Activated naive CD4-positive, alpha-beta T cell treated with anti-CD3 and anti-CD28 coated beads, Interleukin-2, amount 50 U/mL, for 24 hours (primary cell): ENCODE data around the gene SYT1.

Source experiments
- H3K27ac Mint-ChIP-seq: one replicate; pipeline ENCODE4 v1.8.0; 2021; ENCODE audit warnings: mild to moderate bottlenecking, mixed read lengths
- H3K27me3 Mint-ChIP-seq: one replicate; pipeline ENCODE4 v1.8.0; 2021; ENCODE audit warnings: mixed read lengths
- H3K36me3 Mint-ChIP-seq: one replicate; pipeline ENCODE4 v1.8.0; 2021; ENCODE audit warnings: mixed read lengths
- H3K4me1 Mint-ChIP-seq: one replicate; pipeline ENCODE4 v1.8.0; 2021; ENCODE audit warnings: mixed read lengths
- H3K4me3 Mint-ChIP-seq: one replicate; pipeline ENCODE4 v1.8.0; 2021; ENCODE audit warnings: mild to moderate bottlenecking, mixed read lengths
- H3K9me3 Mint-ChIP-seq: one replicate; pipeline ENCODE4 v1.8.0; 2021; ENCODE audit warnings: mixed read lengths

Gene SYT1

GRCh38 chr12:79108962-79109361 lies 244.4 kb downstream of the SYT1 start:
- Mint-ChIP-seq H3K27me3 (no peaks in the 10 kb centered on the region), H3K9me3 (peaks cover 9% of the 10 kb centered on the region), H3K36me3 (no peaks in the 10 kb centered on the region), H3K27ac (no peak overlapping the region), H3K4me1 (no peaks in the 10 kb centered on the region), H3K4me3 (no peak overlapping the region)

GRCh38 chr12:79114896-79115295 lies 250.3 kb downstream of the SYT1 start:
- H3K4me3 Mint-ChIP-seq = no peak overlapping the region
- no peaks in the 10 kb centered on the region for H3K4me1 Mint-ChIP-seq
- peaks cover 16% of the 10 kb centered on the region for H3K9me3 Mint-ChIP-seq
- no peak overlapping the region for H3K27ac Mint-ChIP-seq
- H3K27me3 Mint-ChIP-seq = no peaks in the 10 kb centered on the region
- H3K36me3 Mint-ChIP-seq = no peaks in the 10 kb centered on the region

GRCh38 chr12:79115743-79116142 lies 251.2 kb downstream of the SYT1 start:
- Mint-ChIP-seq H3K27ac (no peak overlapping the region), H3K36me3 (no peaks in the 10 kb centered on the region), H3K4me3 (no peak overlapping the region), H3K9me3 (peaks cover 16% of the 10 kb centered on the region), H3K4me1 (no peaks in the 10 kb centered on the region), H3K27me3 (no peaks in the 10 kb centered on the region)

GRCh38 chr12:79119796-79120195 lies 255.2 kb downstream of the SYT1 start:
- Mint-ChIP-seq H3K4me1 (no peaks in the 10 kb centered on the region), H3K27me3 (no peaks in the 10 kb centered on the region), H3K9me3 (peaks cover 12% of the 10 kb centered on the region), H3K27ac (no peak overlapping the region), H3K4me3 (no peak overlapping the region), H3K36me3 (no peaks in the 10 kb centered on the region)

GRCh38 chr12:79121486-79121885 lies 256.9 kb downstream of the SYT1 start:
- no peak overlapping the region for H3K27ac Mint-ChIP-seq
- no peaks in the 10 kb centered on the region for H3K27me3 Mint-ChIP-seq
- H3K4me3 Mint-ChIP-seq = no peak overlapping the region
- H3K36me3 Mint-ChIP-seq = no peaks in the 10 kb centered on the region
- no peaks in the 10 kb centered on the region for H3K4me1 Mint-ChIP-seq
- H3K9me3 Mint-ChIP-seq = peaks cover 12% of the 10 kb centered on the region

GRCh38 chr12:79124385-79124784 lies 259.8 kb downstream of the SYT1 start:
- H3K4me3 Mint-ChIP-seq = no peak overlapping the region

GRCh38 chr12:79125358-79125757 lies 260.8 kb downstream of the SYT1 start:
- Mint-ChIP-seq H3K27me3 (no peaks in the 10 kb centered on the region), H3K9me3 (peaks cover 9% of the 10 kb centered on the region), H3K4me1 (no peaks in the 10 kb centered on the region), H3K27ac (no peak overlapping the region), H3K36me3 (no peaks in the 10 kb centered on the region), H3K4me3 (no peak overlapping the region)

More at GRCh38 chr12:79124385-79124784, 259.8 kb downstream of the SYT1 start:
- Mint-ChIP-seq H3K4me1 (no peaks in the 10 kb centered on the region), H3K27ac (no peak overlapping the region), H3K9me3 (peaks cover 8% of the 10 kb centered on the region), H3K36me3 (no peaks in the 10 kb centered on the region), H3K27me3 (no peaks in the 10 kb centered on the region)

GRCh38 chr12:79127271-79127751 lies 262.7 kb downstream of the SYT1 start:
- Mint-ChIP-seq H3K36me3 (no peaks in the 10 kb centered on the region), H3K4me1 (no peaks in the 10 kb centered on the region), H3K27ac (no peak overlapping the region), H3K4me3 (no peak overlapping the region), H3K9me3 (peaks cover 13% of the 10 kb centered on the region), H3K27me3 (no peaks in the 10 kb centered on the region)

- no peak overlapping the region for H3K27ac Mint-ChIP-seq
- no peak overlapping the region for H3K4me3 Mint-ChIP-seq
- H3K9me3 Mint-ChIP-seq = peaks cover 13% of the 10 kb centered on the region
- H3K27me3 Mint-ChIP-seq = no peaks in the 10 kb centered on the region
- H3K36me3 Mint-ChIP-seq = no peaks in the 10 kb centered on the region
- H3K4me1 Mint-ChIP-seq = no peaks in the 10 kb centered on the region
These were observed 264.4 kb downstream of the SYT1 start for GRCh38 chr12:79128956-79129355.

- H3K36me3 Mint-ChIP-seq = no peaks in the 10 kb centered on the region
- no peak overlapping the region for H3K27ac Mint-ChIP-seq
- peaks cover 4% of the 10 kb centered on the region for H3K9me3 Mint-ChIP-seq
- H3K27me3 Mint-ChIP-seq = no peaks in the 10 kb centered on the region
- no peak overlapping the region for H3K4me3 Mint-ChIP-seq
- no peaks in the 10 kb centered on the region for H3K4me1 Mint-ChIP-seq
These were observed 274.3 kb downstream of the SYT1 start for GRCh38 chr12:79138872-79139271.

GRCh38 chr12:79140711-79141110 lies 276.1 kb downstream of the SYT1 start:
- no peak overlapping the region for H3K27ac Mint-ChIP-seq
- peaks cover 9% of the 10 kb centered on the region for H3K9me3 Mint-ChIP-seq
- no peaks in the 10 kb centered on the region for H3K4me1 Mint-ChIP-seq
- H3K4me3 Mint-ChIP-seq = no peak overlapping the region
- no peaks in the 10 kb centered on the region for H3K27me3 Mint-ChIP-seq
- H3K36me3 Mint-ChIP-seq = no peaks in the 10 kb centered on the region

GRCh38 chr12:79141776-79142175 lies 277.2 kb downstream of the SYT1 start:
- Mint-ChIP-seq H3K27ac (no peak overlapping the region), H3K27me3 (no peaks in the 10 kb centered on the region), H3K36me3 (no peaks in the 10 kb centered on the region)

GRCh38 chr12:79143803-79144202 lies 279.2 kb downstream of the SYT1 start:
- H3K27me3 Mint-ChIP-seq = no peaks in the 10 kb centered on the region
- H3K36me3 Mint-ChIP-seq = no peaks in the 10 kb centered on the region
- no peak overlapping the region for H3K27ac Mint-ChIP-seq
- H3K4me3 Mint-ChIP-seq = no peak overlapping the region
- H3K4me1 Mint-ChIP-seq = no peaks in the 10 kb centered on the region
- H3K9me3 Mint-ChIP-seq = peaks cover 9% of the 10 kb centered on the region

More at GRCh38 chr12:79141776-79142175, 277.2 kb downstream of the SYT1 start:
- H3K9me3 Mint-ChIP-seq = peaks cover 9% of the 10 kb centered on the region
- no peaks in the 10 kb centered on the region for H3K4me1 Mint-ChIP-seq
- H3K4me3 Mint-ChIP-seq = no peak overlapping the region

GRCh38 chr12:79151956-79152355 lies 287.4 kb downstream of the SYT1 start:
- H3K9me3 Mint-ChIP-seq = no peaks in the 10 kb centered on the region
- no peaks in the 10 kb centered on the region for H3K27me3 Mint-ChIP-seq
- H3K27ac Mint-ChIP-seq = no peak overlapping the region
- H3K36me3 Mint-ChIP-seq = no peaks in the 10 kb centered on the region
- no peaks in the 10 kb centered on the region for H3K4me1 Mint-ChIP-seq
- H3K4me3 Mint-ChIP-seq = no peak overlapping the region

GRCh38 chr12:79155683-79156082 lies 291.1 kb downstream of the SYT1 start:
- no peaks in the 10 kb centered on the region for H3K4me1 Mint-ChIP-seq
- H3K9me3 Mint-ChIP-seq = no peaks in the 10 kb centered on the region
- H3K4me3 Mint-ChIP-seq = no peak overlapping the region
- H3K27ac Mint-ChIP-seq = no peak overlapping the region
- H3K36me3 Mint-ChIP-seq = no peaks in the 10 kb centered on the region
- H3K27me3 Mint-ChIP-seq = no peaks in the 10 kb centered on the region

GRCh38 chr12:79156846-79157463 lies 292.4 kb downstream of the SYT1 start:
- Mint-ChIP-seq H3K27me3 (no peaks in the 10 kb centered on the region), H3K4me3 (no peak overlapping the region), H3K9me3 (no peaks in the 10 kb centered on the region), H3K36me3 (no peaks in the 10 kb centered on the region), H3K4me1 (no peaks in the 10 kb centered on the region), H3K27ac (no peak overlapping the region)
